Measurements from ENCODE around the gene GSDMA. TPM values are rescaled to one million over a fixed set of nuclear protein-coding genes. Genes with fewer than 3 reads are reported as not detected.

GSDMA gene
- total RNA-seq, 1 experiment from 2014 or later: 0.55 TPM

DNA sequence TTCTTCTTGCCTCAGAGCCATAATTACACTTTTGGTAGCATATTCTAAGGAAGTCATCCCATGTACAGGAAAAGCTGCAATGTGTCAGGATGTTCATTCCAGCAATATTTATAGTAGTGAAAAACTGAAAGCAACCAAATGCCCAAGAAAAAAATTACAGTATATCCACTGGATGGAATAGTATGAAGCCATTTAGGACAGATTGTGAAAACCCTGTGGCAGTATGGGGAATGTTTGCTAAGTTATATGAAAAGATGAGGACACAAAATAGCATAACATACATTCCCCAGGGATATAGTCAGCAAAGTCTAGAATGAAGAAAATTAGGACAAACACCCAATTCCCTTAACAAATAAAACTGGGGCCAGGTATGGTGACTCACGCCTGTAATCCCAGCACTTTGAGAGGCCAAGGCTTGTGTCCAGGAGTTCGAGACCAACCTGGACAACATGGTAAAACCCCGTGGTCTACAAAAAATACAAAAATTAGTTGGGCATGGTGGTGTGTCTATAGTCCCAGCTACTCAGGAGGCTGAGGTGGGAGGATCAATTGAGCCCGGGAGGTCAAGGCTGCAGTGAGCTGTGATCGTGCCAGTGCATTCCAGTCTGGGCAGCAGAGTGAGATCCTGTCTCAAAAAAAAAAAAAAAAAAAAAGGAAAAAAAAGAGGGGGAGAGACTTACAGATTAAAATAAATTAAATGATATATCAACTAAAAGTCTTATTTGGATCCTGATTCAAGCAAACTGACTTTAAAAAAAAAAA, 33.0 kb upstream of the GSDMA start:
- ChIA-PET POLR2A (ENCODE audit: unreplicated experiment) (interaction anchor here (0.7 kb wide), 1 partner anchor 86 kb away, joined by 5 read pairs; no protein-coding TSS in a partner anchor), CTCF (interaction anchor here (0.7 kb wide), 1 partner anchor 690 kb away, joined by 11 read pairs; no protein-coding TSS in a partner anchor)
- Histone ChIP-seq H4K20me1 (ENCODE audit: insufficient read depth) (peaks cover 6% of the 10 kb centered on the region; the same call in 1 of the 2 replicates), H3K27me3 (ENCODE audit: insufficient read depth, low read depth) (no peaks in the 10 kb centered on the region), H3K4me2 (peak overlapping the region; percentile 44), H3K9me2 (ENCODE audit: insufficient read depth) (no peaks in the 10 kb centered on the region), H3F3A (ENCODE audit: insufficient read depth, low read depth) (peaks cover 27% of the 10 kb centered on the region), H3K36me3 (ENCODE audit: low read depth) (no peaks in the 10 kb centered on the region), H3K79me2 (ENCODE audit: low read depth) (peaks cover 24% of the 10 kb centered on the region), H3K27ac (peak overlapping the region; percentile 89), H2AFZ (no peak overlapping the region), H3K9me3 (ENCODE audit: insufficient read depth, low read depth) (no peaks in the 10 kb centered on the region), H3K4me1 (replicated peaks; ENCODE audit: insufficient read depth) (peaks cover 35% of the 10 kb centered on the region), H3K4me3 (no peak overlapping the region)
- intact Hi-C loops (cut with micrococcal nuclease; ENCODE audit: unreplicated experiment): loop anchor here (1.0 to 10.0 kb wide), 3 partner anchors 50 to 175 kb away; partner anchors contain the start of gene PSMD3
- peak; percentile 29 to 93 for DNase-seq
- TF ChIP-seq EZH2 (IDR thresholded peaks at IDR 0.05; ENCODE audit: low read depth): no peak
- BruUV-seq (replicated peaks): no TSS peak

DNA sequence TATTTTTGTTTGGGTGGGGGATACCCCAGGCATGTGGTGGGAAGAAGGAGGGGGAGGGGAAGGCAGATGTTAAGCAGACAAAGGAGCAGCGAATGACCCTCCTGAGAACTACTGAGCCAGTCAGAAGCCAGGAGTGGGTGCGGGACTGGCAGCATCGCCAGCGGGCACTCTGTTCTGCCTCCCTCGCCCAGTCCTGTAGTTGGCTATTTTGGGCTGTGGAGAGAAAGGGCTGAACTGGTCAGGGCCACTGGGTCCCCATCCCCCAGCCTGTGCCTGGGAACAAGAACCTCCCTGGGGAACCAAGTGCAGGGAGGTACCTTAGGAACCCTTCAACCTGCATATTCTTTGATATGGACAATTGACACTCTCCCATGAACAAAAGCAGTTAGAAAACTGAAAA, 28.9 kb upstream of the GSDMA start:
- ChIA-PET POLR2A (ENCODE audit: unreplicated experiment) (no interaction called here), CTCF (no interaction called here)
- Histone ChIP-seq H3K79me2 (ENCODE audit: low read depth) (no peaks in the 10 kb centered on the region), H4K20me1 (ENCODE audit: insufficient read depth) (peaks cover 4% of the 10 kb centered on the region; the same call in 1 of the 2 replicates), H3F3A (ENCODE audit: insufficient read depth, low read depth) (peaks cover 17% of the 10 kb centered on the region), H3K9me2 (ENCODE audit: insufficient read depth) (no peaks in the 10 kb centered on the region), H3K4me2 (no peak overlapping the region), H3K4me1 (replicated peaks; ENCODE audit: insufficient read depth) (peaks cover 12% of the 10 kb centered on the region), H3K4me3 (no peak overlapping the region), H3K36me3 (ENCODE audit: low read depth) (no peaks in the 10 kb centered on the region), H3K27me3 (ENCODE audit: insufficient read depth, low read depth) (no peaks in the 10 kb centered on the region), H3K27ac (no peak overlapping the region), H3K9me3 (ENCODE audit: insufficient read depth, low read depth) (no peaks in the 10 kb centered on the region), H2AFZ (no peak overlapping the region)
- intact Hi-C loops (cut with micrococcal nuclease; ENCODE audit: unreplicated experiment): no loop called here
- no TSS peak for BruUV-seq (replicated peaks)
- no peak for TF ChIP-seq EZH2 (IDR thresholded peaks at IDR 0.05; ENCODE audit: low read depth)
- TF ChIP-seq, protein P1, sequence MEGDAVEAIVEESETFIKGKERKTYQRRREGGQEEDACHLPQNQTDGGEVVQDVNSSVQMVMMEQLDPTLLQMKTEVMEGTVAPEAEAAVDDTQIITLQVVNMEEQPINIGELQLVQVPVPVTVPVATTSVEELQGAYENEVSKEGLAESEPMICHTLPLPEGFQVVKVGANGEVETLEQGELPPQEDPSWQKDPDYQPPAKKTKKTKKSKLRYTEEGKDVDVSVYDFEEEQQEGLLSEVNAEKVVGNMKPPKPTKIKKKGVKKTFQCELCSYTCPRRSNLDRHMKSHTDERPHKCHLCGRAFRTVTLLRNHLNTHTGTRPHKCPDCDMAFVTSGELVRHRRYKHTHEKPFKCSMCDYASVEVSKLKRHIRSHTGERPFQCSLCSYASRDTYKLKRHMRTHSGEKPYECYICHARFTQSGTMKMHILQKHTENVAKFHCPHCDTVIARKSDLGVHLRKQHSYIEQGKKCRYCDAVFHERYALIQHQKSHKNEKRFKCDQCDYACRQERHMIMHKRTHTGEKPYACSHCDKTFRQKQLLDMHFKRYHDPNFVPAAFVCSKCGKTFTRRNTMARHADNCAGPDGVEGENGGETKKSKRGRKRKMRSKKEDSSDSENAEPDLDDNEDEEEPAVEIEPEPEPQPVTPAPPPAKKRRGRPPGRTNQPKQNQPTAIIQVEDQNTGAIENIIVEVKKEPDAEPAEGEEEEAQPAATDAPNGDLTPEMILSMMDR (conservative IDR thresholded peaks at IDR 0.05): no peak
- DNase-seq: no peak

DNA sequence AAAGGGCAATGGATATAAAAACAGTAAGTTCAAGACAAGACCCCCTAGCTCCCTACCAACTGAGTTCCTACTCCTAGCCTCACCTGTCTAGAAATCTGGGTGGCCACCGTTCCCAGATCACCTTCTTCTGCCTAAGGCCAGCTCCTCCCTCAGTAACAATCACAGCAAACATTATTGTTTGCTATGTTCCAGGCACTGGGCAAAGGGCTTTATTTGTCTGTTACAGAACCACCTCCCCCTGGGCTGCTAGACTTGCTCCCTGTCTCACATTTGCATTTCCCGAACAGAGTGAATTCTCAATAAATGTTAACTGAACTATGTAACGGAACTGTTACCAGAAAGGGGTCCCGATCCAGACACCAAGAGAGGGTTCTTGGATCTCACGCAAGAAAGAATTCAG, 28.5 kb upstream of the GSDMA start:
- CTCF ChIA-PET: no interaction called here
- Histone ChIP-seq H4K20me1 (ENCODE audit: insufficient read depth) (peaks cover 4% of the 10 kb centered on the region; the same call in 1 of the 2 replicates), H3K36me3 (ENCODE audit: low read depth) (no peaks in the 10 kb centered on the region), H2AFZ (no peak overlapping the region), H3K79me2 (ENCODE audit: low read depth) (no peaks in the 10 kb centered on the region), H3K9me2 (ENCODE audit: insufficient read depth) (no peaks in the 10 kb centered on the region), H3K4me2 (no peak overlapping the region), H3K27ac (no peak overlapping the region), H3K27me3 (ENCODE audit: insufficient read depth, low read depth) (no peaks in the 10 kb centered on the region), H3K4me3 (no peak overlapping the region), H3F3A (ENCODE audit: insufficient read depth, low read depth) (peaks cover 14% of the 10 kb centered on the region), H3K4me1 (replicated peaks; ENCODE audit: insufficient read depth) (peaks cover 9% of the 10 kb centered on the region), H3K9me3 (ENCODE audit: insufficient read depth, low read depth) (no peaks in the 10 kb centered on the region)
- TF ChIP-seq EZH2 (IDR thresholded peaks at IDR 0.05; ENCODE audit: low read depth): no peak
- TF ChIP-seq, protein P1 (conservative IDR thresholded peaks at IDR 0.05): no peak
- BruUV-seq (replicated peaks): no TSS peak
- POLR2A ChIA-PET (ENCODE audit: unreplicated experiment): interaction anchor here (0.6 kb wide), 1 partner anchor 30 kb away, joined by 3 read pairs; no protein-coding TSS in a partner anchor
- no peak for DNase-seq
- intact Hi-C loops (cut with micrococcal nuclease; ENCODE audit: unreplicated experiment): no loop called here

Measured in PC-9 (cell line).